Uterus (tissue), 4 donors: ENCODE results near the gene TUB. TPM values are rescaled to one million over a fixed set of nuclear protein-coding genes. Genes with fewer than 3 reads are reported as not detected.

Source experiments
- DNase-seq, 2 donors: peaks; one replicate each; pipeline ENCODE4 v3.0.0-alpha.2; 2019 to 2020
- H3K27ac ChIP-seq, 2 donors: fragments of 200-600 bp; sonication (generic); 1 replicate in 1 of 2; 2 replicates in 1 of 2; pipeline ENCODE4 v1.5.1; 2016 to 2018
- H3K27me3 ChIP-seq, 2 donors: fragments of 200-600 bp; sonication (generic); one replicate each; pipeline ENCODE4 v1.5.1; 2018 to 2019; ENCODE audit warnings: control low read depth in 1 of 2
- H3K36me3 ChIP-seq, 2 donors: fragments of 200-600 bp; sonication (generic); one replicate each; pipeline ENCODE4 v1.5.1; 2019; ENCODE audit warnings: control low read depth in 1 of 2
- H3K4me1 ChIP-seq, 2 donors: fragments of 200-600 bp; sonication (generic); one replicate each; pipeline ENCODE4 v1.5.1; 2018 to 2019; ENCODE audit warnings: control low read depth in 1 of 2
- H3K4me3 ChIP-seq, 2 donors: fragments of 200-600 bp; sonication (generic); 1 replicate in 1 of 2; 2 replicates in 1 of 2; pipeline ENCODE4 v1.5.1; 2018 to 2019; ENCODE audit warnings: mild to moderate bottlenecking in 1 of 2
- H3K9me3 ChIP-seq, 2 donors: fragments of 200-600 bp; sonication (generic); one replicate each; pipeline ENCODE4 v1.5.1; 2019; ENCODE audit warnings: control low read depth in 1 of 2
- CTCF ChIP-seq, 4 experiments: fragments of 200-600 bp in 2 of 4; fragments of 450-650 bp in 2 of 4; sonication (generic) in 2 of 4; IDR thresholded peaks; one replicate each; pipeline ENCODE4 v1.5.1; 2016 to 2019; ENCODE audit warnings: antibody characterized with exemption in 4 of 4, mild to moderate bottlenecking in 2 of 4, moderate library complexity in 1 of 4
- POLR2A ChIP-seq, 2 donors: fragments of 450-650 bp; IDR thresholded peaks; one replicate each; pipeline ENCODE4 v1.6.1; 2016; ENCODE audit warnings: antibody characterized with exemption in 2 of 2, mild to moderate bottlenecking in 1 of 2, moderate library complexity in 1 of 2
- intact Hi-C: fragments of 100-400 bp; cut with DNase I; formaldehyde crosslinking; loops from one replicate; pipeline ENCODE4 v1.15.1; 2023; ENCODE audit warnings: low total_unique reads
- total RNA-seq, 4 donors: library from RNA; depleted of rRNA in 3 of 4; stranded (reverse); fragments of >200 nt in 3 of 4; gene quantifications; one replicate each; pipeline versions ENCODE4 v1.1.0 to v1.2.4, GENCODE V29; 2014 to 2023
- donor health status: DM: yes; HTN: yes; CAD: no.

Gene TUB
- total RNA-seq, 4 donors from 2014 or later: 12.6 to 57.4 (median 37.8) TPM

DNA sequence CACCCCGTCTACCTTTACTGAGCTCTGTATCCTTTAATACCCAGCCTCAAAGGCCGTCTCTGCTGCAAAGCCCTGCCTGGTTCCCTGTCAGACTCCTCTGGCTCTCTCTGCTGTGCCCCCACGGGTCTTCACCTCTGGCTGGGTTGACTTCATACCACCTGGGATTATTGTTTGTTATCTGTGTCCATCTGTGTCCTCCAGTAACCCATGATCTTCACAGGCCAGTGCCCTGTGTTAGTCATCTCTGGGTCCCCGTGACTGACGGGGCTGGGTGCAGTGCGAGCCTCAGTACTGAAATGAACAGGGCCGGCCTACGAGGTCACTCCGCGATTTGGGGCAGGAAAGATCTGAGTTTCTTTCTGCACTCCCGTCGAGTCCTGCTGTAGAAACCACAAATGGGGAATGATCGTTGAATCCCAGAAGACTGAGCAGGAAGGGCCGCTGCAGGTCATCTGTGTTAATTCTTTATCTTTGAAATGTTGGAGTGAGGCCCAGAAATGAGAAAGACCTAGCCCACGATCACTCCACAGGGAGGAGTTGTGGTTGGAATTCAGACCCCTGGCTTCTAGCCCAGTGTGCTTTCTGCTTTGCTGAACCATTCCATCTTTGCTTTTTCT, 12.3 kb upstream of the TUB start:
- Histone ChIP-seq H3K4me3 (no peak overlapping the region), H3K27ac (peak overlapping the region; percentile 81 to 84), H3K4me1 (peaks cover 0 to 10% of the 10 kb centered on the region in 2 donors), H3K27me3 (no peaks in the 10 kb centered on the region), H3K36me3 (no peaks in the 10 kb centered on the region), H3K9me3 (no peaks in the 10 kb centered on the region)
- DNase-seq: peak; percentile 71 to 72
- TF ChIP-seq POLR2A (IDR thresholded peaks at IDR 0.05) (no peak), CTCF (IDR thresholded peaks at IDR 0.05) (no peak)
- intact Hi-C loops: no loop called here

- H3K27ac ChIP-seq: peak overlapping the region; percentile 81 to 84
- no peak for TF ChIP-seq CTCF (IDR thresholded peaks at IDR 0.05)
- TF ChIP-seq POLR2A (IDR thresholded peaks at IDR 0.05): no peak
- intact Hi-C loops: no loop called here
Measured at GRCh38 chr11:8069771-8070170, 11.2 kb upstream of the TUB start.

DNA sequence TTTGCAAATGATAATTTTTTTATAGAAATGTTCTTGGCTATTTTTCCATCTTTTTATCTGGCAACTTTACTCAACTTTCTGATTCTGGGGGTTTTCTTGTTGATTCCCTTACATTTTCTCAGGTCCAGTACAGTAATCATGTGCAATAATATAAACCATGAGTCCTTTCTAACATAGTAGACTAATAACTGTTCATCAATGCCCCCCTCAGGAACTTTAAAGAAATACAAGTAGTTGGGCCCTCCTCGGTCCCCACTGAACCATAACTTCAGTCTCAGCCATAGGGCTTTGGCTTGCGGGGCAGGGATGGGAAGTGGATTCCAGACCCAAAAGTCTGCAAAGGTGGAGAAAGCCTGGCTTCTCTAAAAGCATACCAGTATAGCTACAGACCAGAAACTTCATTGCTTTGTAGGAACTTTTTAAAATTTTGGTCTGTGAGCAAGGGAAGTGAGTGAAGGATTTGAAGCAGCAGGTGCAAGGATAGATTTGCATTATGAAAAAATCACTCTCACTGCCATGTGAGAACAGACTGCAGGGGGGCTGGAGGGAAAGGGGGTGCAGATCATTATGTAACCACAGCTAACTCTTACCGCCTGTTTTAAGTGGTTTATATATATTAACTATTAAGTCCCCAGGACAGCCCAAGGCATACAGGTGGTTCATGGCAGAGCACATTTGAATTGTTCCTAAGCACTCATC, 10.4 kb upstream of the TUB start:
- peak in 1 of 2 donors; percentile 22 for DNase-seq
- Histone ChIP-seq H3K9me3 (no peaks in the 10 kb centered on the region), H3K4me3 (no peak overlapping the region), H3K27me3 (no peaks in the 10 kb centered on the region), H3K36me3 (no peaks in the 10 kb centered on the region), H3K27ac (peak overlapping the region in 1 of 2 donors; percentile 84), H3K4me1 (peaks cover 0 to 10% of the 10 kb centered on the region in 2 donors)
- peak; percentile 20 to 55 (median 39) for TF ChIP-seq CTCF (IDR thresholded peaks at IDR 0.05)
- no peak for TF ChIP-seq POLR2A (IDR thresholded peaks at IDR 0.05)
- intact Hi-C loops: no loop called here

More at GRCh38 chr11:8069771-8070170, 11.2 kb upstream of the TUB start:
- Histone ChIP-seq H3K9me3 (no peaks in the 10 kb centered on the region), H3K36me3 (no peaks in the 10 kb centered on the region), H3K4me1 (peaks cover 0 to 10% of the 10 kb centered on the region in 2 donors), H3K27me3 (no peaks in the 10 kb centered on the region), H3K4me3 (no peak overlapping the region)
- peak in 1 of 2 donors; percentile 13 for DNase-seq

DNA sequence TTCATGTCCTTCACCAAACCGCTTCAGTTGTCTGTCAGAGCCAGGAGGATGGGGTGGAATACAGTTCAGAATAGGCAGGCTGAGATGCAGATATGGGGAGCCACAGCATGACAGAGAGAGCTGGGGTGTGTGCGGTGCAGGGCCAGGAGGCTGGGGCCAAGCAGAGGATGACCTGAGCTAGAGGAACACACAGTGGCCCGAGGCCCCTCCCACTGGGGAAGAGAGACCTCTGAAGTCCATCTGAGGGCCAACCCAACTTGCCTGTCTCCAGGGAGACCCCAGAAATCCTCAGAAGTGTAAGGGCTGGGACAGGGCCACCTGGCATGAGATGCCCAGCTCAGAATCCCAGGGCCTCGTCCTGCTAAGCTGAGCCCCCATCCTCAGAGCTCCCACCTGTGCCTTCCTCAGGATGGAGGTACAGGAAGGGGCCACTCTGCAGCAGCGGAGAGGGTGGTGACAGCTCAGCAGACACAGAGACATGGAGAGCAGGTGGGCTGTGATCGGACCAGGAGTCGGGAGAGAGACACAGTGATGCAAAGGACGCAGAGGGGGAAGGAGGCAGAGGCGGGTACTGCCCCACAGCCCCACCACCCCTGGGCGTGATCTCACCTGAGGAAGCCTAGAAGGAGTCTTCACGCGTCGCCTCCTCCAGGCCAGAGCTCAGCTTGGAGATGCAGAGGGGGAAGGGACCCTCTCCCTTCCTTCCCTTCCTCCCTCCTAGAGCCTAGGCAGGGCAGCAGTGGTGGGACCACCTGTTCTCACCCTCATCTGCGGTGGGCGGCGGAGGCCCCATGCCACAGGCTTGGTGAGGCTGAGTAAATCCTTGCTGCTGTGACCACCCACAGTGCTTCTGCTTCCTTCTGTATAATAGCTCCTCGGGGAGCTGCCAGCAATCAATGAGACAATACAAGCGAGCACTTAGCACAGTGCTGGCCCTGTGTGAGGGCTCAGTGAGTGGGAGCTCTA, 9.1 kb upstream of the TUB start:
- H3K27me3 ChIP-seq: no peaks in the 10 kb centered on the region
- no peaks in the 10 kb centered on the region for H3K36me3 ChIP-seq
- TF ChIP-seq POLR2A (IDR thresholded peaks at IDR 0.05) (no peak), CTCF (IDR thresholded peaks at IDR 0.05) (no peak)
- no peak overlapping the region for H3K4me3 ChIP-seq
- intact Hi-C loops: no loop called here
- no peak overlapping the region for H3K27ac ChIP-seq
- no peaks in the 10 kb centered on the region for H3K9me3 ChIP-seq
- peaks cover 0 to 10% of the 10 kb centered on the region in 2 donors for H3K4me1 ChIP-seq
- peak in 1 of 2 donors; percentile 13 for DNase-seq
